Chondrocyte (in vitro differentiated cells): ENCODE measurements around the gene BMX. TPM values are rescaled to one million over a fixed set of nuclear protein-coding genes. Genes with fewer than 3 reads are reported as not detected.

Experiments
- DNase-seq: peaks from one replicate; pipeline ENCODE4 v3.0.0; 2021; ENCODE audit warnings: mixed read lengths, low spot score
- H3K27ac Mint-ChIP-seq: one replicate; pipeline ENCODE4 v1.8.0; 2021; ENCODE audit warnings: mild to moderate bottlenecking, moderate library complexity, mixed read lengths; ENCODE audit not compliant: unreplicated experiment
- H3K27me3 Mint-ChIP-seq: 2 replicates; pipeline ENCODE4 v1.8.0; 2021; ENCODE audit warnings: low read depth, mixed read lengths
- H3K36me3 Mint-ChIP-seq: 2 replicates; pipeline ENCODE4 v1.8.0; 2021; ENCODE audit warnings: low read depth, mixed read lengths
- H3K4me1 Mint-ChIP-seq: 2 replicates; pipeline ENCODE4 v1.8.0; 2021; ENCODE audit warnings: low read depth, mild to moderate bottlenecking, mixed read lengths
- H3K4me3 Mint-ChIP-seq: one replicate; pipeline ENCODE4 v1.8.0; 2021; ENCODE audit warnings: mild to moderate bottlenecking, moderate library complexity, mixed read lengths; ENCODE audit not compliant: unreplicated experiment
- H3K9me3 Mint-ChIP-seq: 2 replicates; pipeline ENCODE4 v1.8.0; 2021; ENCODE audit warnings: low read depth, mixed read lengths
- CTCF ChIP-seq: fragments of 200-600 bp; sonication (generic); IDR thresholded peaks from 2 replicates; pipeline ENCODE4 v1.5.0; 2021; ENCODE audit warnings: antibody characterized with exemption, mild to moderate bottlenecking, moderate library complexity
- total RNA-seq: library from RNA; stranded (reverse); gene quantifications from 3 replicates; pipeline ENCODE4 v1.2.1, GENCODE V29; 2021

Gene BMX
- total RNA-seq, 1 donor from 2014 or later, result not detected

- H3K9me3 Mint-ChIP-seq, result no peaks in the 10 kb centered on the region
- TF ChIP-seq CTCF, result no peak
- no peaks in the 10 kb centered on the region for H3K36me3 Mint-ChIP-seq
- H3K4me3 Mint-ChIP-seq, result no peak overlapping the region
- H3K27ac Mint-ChIP-seq, result no peak overlapping the region
- H3K4me1 Mint-ChIP-seq, result no peaks in the 10 kb centered on the region
- peaks cover 7% of the 10 kb centered on the region for H3K27me3 Mint-ChIP-seq
- no peak for DNase-seq
Measured at GRCh38 chrX:15598026-15598425, 97.4 kb downstream of the BMX start.

- H3K9me3 Mint-ChIP-seq, result no peaks in the 10 kb centered on the region
- H3K4me3 Mint-ChIP-seq, result no peak overlapping the region
- no peak for DNase-seq
- peaks cover 4% of the 10 kb centered on the region for H3K27me3 Mint-ChIP-seq
- no peaks in the 10 kb centered on the region for H3K36me3 Mint-ChIP-seq
- TF ChIP-seq CTCF, result no peak
- no peaks in the 10 kb centered on the region for H3K4me1 Mint-ChIP-seq
- no peak overlapping the region for H3K27ac Mint-ChIP-seq
Measured at GRCh38 chrX:15599461-15599860, 98.9 kb downstream of the BMX start.

- H3K36me3 Mint-ChIP-seq, result no peaks in the 10 kb centered on the region
- peaks cover 4% of the 10 kb centered on the region for H3K27me3 Mint-ChIP-seq
- no peak overlapping the region for H3K4me3 Mint-ChIP-seq
- TF ChIP-seq CTCF, result no peak
- no peak for DNase-seq
- no peak overlapping the region for H3K27ac Mint-ChIP-seq
- H3K4me1 Mint-ChIP-seq, result no peaks in the 10 kb centered on the region
- no peaks in the 10 kb centered on the region for H3K9me3 Mint-ChIP-seq
Measured at GRCh38 chrX:15600049-15600448, 99.4 kb downstream of the BMX start.

- Mint-ChIP-seq H3K4me3 (no peak within 1 kb of the TSS), H3K9me3 (no peaks in the 10 kb centered on the region), H3K27ac (no peak within 1 kb of the TSS), H3K36me3 (no peaks in the 10 kb centered on the region), H3K27me3 (peaks cover 11% of the 10 kb centered on the region), H3K4me1 (no peaks in the 10 kb centered on the region)
- no peak for TF ChIP-seq CTCF
- DNase-seq, result no peak
Measured at GRCh38 chrX:15600745-15601144, 100.1 kb downstream of the BMX start, which contains the start of gene ACE2. ACE2 (minus strand) TSS chrX:15600960; CDS start chrX:15600911, 49 bp downstream.

GRCh38 chrX:15601932-15602331 is 101.3 kb downstream of the BMX start:
- H3K27ac Mint-ChIP-seq, result no peak overlapping the region
- DNase-seq, result no peak
- no peak overlapping the region for H3K4me3 Mint-ChIP-seq
- TF ChIP-seq CTCF, result no peak
- H3K36me3 Mint-ChIP-seq, result no peaks in the 10 kb centered on the region
- no peaks in the 10 kb centered on the region for H3K4me1 Mint-ChIP-seq
- no peaks in the 10 kb centered on the region for H3K9me3 Mint-ChIP-seq
- H3K27me3 Mint-ChIP-seq, result peaks cover 18% of the 10 kb centered on the region
